Epithelial cell of esophagus (primary cell): ENCODE measurements around the gene SYNGR1.

Experiments used
- DNase-seq: peaks from one replicate; pipeline ENCODE4 v3.0.0; 2010; ENCODE audit warnings: low read depth
- H3K4me3 ChIP-seq: 2 replicates; pipeline ENCODE4 v1.5.1; 2011; ENCODE audit warnings: mild to moderate bottlenecking, low read length, control low read depth
- TF ChIP-seq, protein P1 (sequence below): IDR thresholded peaks from 2 replicates; pipeline ENCODE4 v1.5.1; 2011; ENCODE audit warnings: low read depth, mild to moderate bottlenecking, low read length, control low read depth, inconsistent platforms; ENCODE audit not compliant: insufficient read depth; ENCODE audit errors: missing control alignments

The SYNGR1 gene

DNA sequence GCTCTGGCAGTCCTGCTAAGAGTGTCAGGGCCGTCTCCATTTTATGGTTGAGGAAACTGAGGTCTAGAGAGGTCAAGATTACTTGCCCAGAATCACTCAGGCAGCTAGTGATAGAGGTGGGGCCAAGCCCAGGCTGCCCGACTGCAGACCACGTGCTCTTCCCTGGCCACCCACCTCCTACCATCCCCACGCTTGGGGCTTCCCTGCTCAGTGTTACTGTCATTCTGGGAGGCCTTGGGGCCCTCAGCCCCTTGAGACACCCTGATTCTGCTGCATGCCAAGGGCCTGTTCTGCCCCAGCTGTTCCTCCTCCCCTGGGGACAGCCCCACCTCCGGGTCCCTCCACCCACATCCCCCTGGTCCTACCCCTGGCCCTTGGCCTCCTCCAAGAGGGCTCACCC, 32.6 kb downstream of the SYNGR1 start:
- no peak overlapping the region for H3K4me3 ChIP-seq
- no peak for DNase-seq
- TF ChIP-seq, protein P1, sequence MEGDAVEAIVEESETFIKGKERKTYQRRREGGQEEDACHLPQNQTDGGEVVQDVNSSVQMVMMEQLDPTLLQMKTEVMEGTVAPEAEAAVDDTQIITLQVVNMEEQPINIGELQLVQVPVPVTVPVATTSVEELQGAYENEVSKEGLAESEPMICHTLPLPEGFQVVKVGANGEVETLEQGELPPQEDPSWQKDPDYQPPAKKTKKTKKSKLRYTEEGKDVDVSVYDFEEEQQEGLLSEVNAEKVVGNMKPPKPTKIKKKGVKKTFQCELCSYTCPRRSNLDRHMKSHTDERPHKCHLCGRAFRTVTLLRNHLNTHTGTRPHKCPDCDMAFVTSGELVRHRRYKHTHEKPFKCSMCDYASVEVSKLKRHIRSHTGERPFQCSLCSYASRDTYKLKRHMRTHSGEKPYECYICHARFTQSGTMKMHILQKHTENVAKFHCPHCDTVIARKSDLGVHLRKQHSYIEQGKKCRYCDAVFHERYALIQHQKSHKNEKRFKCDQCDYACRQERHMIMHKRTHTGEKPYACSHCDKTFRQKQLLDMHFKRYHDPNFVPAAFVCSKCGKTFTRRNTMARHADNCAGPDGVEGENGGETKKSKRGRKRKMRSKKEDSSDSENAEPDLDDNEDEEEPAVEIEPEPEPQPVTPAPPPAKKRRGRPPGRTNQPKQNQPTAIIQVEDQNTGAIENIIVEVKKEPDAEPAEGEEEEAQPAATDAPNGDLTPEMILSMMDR, result no peak

DNA sequence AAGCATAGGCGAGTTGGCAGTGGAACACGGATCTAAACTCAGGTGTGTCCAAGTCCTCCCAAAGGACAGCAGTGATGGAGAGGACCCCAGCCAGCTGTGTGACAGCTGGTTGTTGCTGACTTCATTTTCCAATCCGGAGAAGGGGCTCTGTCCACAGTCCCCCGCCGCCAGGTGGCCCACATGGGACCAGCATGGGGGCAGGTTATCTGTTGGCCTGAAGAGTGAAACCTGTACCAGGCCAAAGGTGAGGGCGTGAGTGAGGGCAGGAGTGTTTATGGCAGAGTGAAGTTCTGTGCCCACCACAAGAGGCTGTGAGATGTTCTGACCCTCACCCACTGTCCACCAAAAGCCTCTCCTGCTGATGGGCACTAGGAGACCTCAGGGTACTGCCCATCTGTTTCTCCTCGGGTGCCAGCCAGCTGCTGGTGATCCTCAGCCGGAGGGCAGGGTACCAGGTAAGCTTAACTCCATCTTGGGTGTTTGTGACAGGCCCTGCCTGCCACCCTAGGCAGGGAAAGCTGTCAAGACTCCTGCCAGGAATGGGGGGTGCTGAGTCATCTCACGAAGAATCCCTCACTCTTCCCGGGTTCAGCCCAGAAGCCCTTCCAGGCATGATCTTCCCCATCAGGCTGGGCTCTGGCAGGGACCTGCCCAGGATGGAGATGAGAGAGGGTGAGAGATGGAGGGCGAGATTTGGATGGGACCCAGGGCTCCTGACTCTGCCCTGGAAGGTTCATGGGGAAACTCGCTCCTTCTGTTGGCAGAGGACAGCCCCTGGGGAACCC, 34.2 kb downstream of the SYNGR1 start:
- H3K4me3 ChIP-seq, result no peak overlapping the region
- DNase-seq, result peak; percentile 29
- TF ChIP-seq, protein P1, result no peak

DNA sequence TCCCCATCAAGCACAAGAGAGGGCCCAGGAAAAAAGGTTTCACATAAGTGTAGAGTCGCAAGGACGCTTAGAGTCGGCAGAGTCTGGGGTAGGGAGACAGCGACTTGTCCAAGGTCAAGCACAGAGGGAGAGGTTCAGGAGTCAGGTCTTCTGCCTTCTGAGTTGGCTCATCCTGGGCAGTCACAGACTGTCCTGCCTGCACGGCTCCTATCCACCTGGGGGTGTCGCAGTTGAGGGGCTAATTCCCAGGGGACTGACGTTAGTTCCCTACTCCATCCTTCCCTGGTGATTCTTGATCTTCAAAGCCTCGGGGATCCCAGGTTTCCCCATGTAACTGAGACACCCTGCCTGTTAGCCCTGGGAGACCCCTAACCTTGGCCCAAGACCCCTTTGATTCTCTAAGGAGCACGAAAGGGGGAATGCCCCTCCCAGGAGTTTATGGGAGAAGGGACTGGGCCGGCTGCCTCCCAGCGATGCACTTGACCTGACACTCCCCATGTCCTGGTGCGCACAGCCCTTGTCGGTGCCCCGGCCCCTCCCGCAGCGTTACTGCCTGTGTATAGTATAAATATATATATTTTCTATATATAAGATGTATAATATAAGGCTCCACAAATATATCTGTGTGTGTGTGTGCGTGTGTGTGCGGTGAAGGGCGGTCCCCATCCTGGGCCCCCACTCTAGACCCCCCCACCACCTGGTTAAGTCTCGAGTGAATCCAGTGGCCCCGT, 35.1 kb downstream of the SYNGR1 start:
- DNase-seq, result peak; percentile 35
- no peak overlapping the region for H3K4me3 ChIP-seq
- TF ChIP-seq, protein P1, result peak; percentile 42

DNA sequence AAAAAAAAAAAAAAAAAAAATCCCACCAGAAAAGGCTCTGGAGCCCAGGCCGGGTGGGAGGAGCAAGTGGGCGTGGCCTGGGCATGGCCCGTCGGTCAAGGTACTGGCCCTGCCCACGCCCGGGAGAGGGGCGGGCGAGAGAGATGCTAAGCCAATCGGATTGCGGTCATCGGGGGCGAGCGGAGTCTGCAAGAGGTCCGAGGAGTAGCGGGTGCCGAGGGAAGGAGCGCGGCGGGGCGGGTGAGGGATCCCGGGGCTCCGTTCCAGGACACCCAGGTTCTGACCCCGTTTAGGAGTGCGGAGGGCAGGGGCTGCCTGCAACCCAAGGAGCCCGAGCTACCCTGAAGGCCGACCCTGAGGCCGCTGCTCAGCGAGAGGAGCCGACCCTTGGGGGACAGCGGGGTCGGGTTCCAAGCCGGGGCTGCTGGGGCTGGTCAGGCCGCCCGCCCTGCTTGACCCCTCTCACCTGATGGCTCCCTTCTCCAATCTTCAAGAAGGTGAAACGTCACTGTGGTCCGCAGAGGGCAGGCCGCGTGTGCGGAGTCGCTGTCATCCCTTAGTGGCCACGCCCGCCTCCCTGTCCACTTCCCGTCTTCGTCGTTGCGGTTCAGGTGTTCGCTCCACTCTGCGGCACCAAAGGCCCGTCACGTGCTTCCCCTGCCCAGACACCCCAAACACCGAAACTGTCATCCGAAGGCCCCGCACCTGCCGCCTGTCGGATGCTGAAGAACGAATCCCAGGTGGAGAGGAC, 38.6 kb downstream of the SYNGR1 start:
- TF ChIP-seq, protein P1, result no peak
- DNase-seq, result peak; percentile 58

DNA sequence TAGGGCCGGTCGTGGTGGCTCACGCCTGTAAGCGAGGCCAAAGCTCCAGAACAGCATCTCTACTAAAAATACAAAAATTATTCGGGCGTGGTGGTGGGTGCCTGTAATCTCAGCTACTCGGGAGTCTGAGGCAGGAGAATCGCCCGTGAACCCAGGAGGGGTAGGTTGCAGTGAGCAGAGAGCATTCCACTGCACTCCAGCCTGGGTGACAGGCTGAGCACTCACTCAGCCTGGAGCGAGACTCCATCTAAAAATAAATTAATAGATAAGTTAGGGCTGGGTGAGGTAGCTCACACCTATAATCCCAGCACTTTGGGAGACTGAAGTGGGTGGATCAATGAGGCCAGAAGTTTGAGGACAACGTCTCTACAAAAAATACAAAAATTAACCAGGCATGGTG, 39.6 kb downstream of the SYNGR1 start:
- DNase-seq, result no peak
- no peak overlapping the region for H3K4me3 ChIP-seq
- TF ChIP-seq, protein P1, result no peak

More for the DNA sequence above, 38.6 kb downstream of the SYNGR1 start:
- H3K4me3 ChIP-seq, result peak overlapping the region; percentile 31

DNA sequence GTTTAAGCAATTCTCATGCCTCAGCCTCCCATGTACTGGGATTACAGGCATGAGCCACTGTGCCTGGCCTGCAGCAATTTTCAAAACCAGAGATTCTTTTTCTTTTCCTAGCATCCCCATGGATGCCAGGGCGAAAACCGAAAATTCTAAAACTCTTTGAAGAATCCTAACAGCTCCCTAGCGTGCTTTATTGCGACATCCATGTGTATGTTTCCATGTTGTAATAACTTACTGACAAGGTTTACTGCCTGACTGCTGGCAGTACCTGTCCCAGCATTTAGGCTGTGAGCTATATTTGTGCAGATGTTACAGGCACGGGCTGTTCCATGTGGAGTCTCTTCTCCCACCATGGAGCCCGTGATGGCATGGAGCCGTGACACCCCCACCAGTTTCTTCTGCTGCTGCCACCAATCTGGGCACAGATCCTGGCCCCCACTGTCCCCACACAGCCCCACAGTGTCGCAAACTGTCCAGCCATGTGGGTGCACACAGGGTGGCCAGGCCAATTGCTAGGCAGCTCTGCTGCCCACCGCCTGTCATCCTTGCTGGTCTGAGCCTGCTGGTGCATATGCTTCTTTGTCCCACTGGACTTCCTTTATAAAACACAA, 42.7 kb downstream of the SYNGR1 start:
- peak; percentile 55 for DNase-seq
- H3K4me3 ChIP-seq, result no peak overlapping the region
- TF ChIP-seq, protein P1, result no peak
